Measurements from ENCODE around the gene EGLN3.

- TF ChIP-seq, protein P1, sequence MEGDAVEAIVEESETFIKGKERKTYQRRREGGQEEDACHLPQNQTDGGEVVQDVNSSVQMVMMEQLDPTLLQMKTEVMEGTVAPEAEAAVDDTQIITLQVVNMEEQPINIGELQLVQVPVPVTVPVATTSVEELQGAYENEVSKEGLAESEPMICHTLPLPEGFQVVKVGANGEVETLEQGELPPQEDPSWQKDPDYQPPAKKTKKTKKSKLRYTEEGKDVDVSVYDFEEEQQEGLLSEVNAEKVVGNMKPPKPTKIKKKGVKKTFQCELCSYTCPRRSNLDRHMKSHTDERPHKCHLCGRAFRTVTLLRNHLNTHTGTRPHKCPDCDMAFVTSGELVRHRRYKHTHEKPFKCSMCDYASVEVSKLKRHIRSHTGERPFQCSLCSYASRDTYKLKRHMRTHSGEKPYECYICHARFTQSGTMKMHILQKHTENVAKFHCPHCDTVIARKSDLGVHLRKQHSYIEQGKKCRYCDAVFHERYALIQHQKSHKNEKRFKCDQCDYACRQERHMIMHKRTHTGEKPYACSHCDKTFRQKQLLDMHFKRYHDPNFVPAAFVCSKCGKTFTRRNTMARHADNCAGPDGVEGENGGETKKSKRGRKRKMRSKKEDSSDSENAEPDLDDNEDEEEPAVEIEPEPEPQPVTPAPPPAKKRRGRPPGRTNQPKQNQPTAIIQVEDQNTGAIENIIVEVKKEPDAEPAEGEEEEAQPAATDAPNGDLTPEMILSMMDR (conservative IDR thresholded peaks at IDR 0.05) = no peak
- TF ChIP-seq EZH2 (IDR thresholded peaks at IDR 0.05; ENCODE audit: low read depth) = no peak
Observed at GRCh38 chr14:33946679-33947476, 4.0 kb downstream of the EGLN3 start.

All from PC-9 (cell line).